ENCODE data around the gene DOCK2.

- TF ChIP-seq ASH2L (IDR thresholded peaks at IDR 0.05; ENCODE audit: low read length) (no peak), TAF1 (IDR thresholded peaks at IDR 0.05; ENCODE audit: low read depth, low read length) (no peak), EGR1 (IDR thresholded peaks at IDR 0.05; ENCODE audit: borderline replicate concordance, low read depth, low read length) (no peak), RAD21 (IDR thresholded peaks at IDR 0.05 in 1 of 2, conservative IDR thresholded peaks at IDR 0.05 in 1 of 2; ENCODE audit: low read depth in 2 of 2, low read length in 2 of 2) (no peak), MAFK (IDR thresholded peaks at IDR 0.05; ENCODE audit: low read depth, low read length) (no peak), EP300 (IDR thresholded peaks at IDR 0.05; ENCODE audit: borderline replicate concordance in 1 of 2, low read depth in 2 of 2, low read length in 2 of 2) (no peak), POLR2A (IDR thresholded peaks at IDR 0.05; ENCODE audit: control extremely low read depth in 1 of 2, low read depth in 2 of 2, low read length in 2 of 2) (no peak), POLR2AphosphoS5 (IDR thresholded peaks at IDR 0.05; ENCODE audit: low read depth, low read length) (no peak), BRCA1 (IDR thresholded peaks at IDR 0.05; ENCODE audit: low read depth, low read length) (no peak), CTCF (IDR thresholded peaks at IDR 0.05; ENCODE audit: control extremely low read depth in 1 of 3, insufficient read depth in 1 of 3, low read depth in 1 of 3, low read length in 3 of 3) (no peak), SRF (IDR thresholded peaks at IDR 0.05; ENCODE audit: low read depth, low read length) (no peak), YY1 (IDR thresholded peaks at IDR 0.05; ENCODE audit: low read depth, low read length) (no peak), KDM5A (IDR thresholded peaks at IDR 0.05; ENCODE audit: low read length) (no peak)
Measured at GRCh38 chr5:169723103-169723831, 86.2 kb downstream of the DOCK2 start.
